HepG2 (cell line): ENCODE data around the gene ENTREP1.

Source experiments
- ARNT ChIP-seq: fragments of 450-650 bp; IDR thresholded peaks from 2 replicates; pipeline ENCODE4 v1.6.1; 2017
- E2F5 ChIP-seq: sonication (generic); formaldehyde crosslinking; conservative IDR thresholded peaks from 2 replicates; pipeline ENCODE4 v1.4.0; 2020; ENCODE audit warnings: missing genetic modification reagents
- KLF13 ChIP-seq: sonication (generic); formaldehyde crosslinking; IDR thresholded peaks from 2 replicates; pipeline ENCODE4 v1.4.0; 2020; ENCODE audit warnings: mild to moderate bottlenecking, missing genetic modification reagents
- MAF1 ChIP-seq: sonication (generic); formaldehyde crosslinking; IDR thresholded peaks from 2 replicates; pipeline ENCODE4 v1.5.0; 2020; ENCODE audit warnings: missing genetic modification reagents, borderline replicate concordance
- PAF1 ChIP-seq: IDR thresholded peaks from 2 replicates; pipeline ENCODE4 v1.6.1; 2016; ENCODE audit warnings: missing genetic modification reagents, missing compliant biosample characterization
- TF ChIP-seq, protein P1 (sequence below): sonication (generic); formaldehyde crosslinking; IDR thresholded peaks from 2 replicates; pipeline ENCODE4 v1.5.0; 2020; ENCODE audit warnings: mild to moderate bottlenecking, missing genetic modification reagents, moderate library complexity

DNA sequence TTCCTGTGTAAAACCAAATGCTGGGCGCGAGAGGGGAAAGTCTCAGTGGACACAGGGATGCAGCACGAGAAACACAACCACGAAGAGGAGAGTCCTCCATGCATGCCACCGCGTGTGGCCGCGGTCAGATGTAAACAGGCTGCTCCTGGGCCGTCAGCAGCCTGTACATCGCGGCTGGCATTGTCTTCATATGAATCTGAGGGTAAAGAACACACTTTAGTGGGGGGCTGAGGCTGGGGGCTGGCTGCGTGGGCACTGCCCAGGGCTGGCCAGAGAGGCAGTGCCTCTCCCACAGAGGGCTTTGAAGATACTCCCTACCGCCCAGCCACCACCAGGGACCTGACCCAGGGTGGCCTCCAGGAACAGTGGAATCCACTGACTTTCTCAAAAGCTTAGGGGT, 106.2 kb downstream of the ENTREP1 start:
- TF ChIP-seq MAF1 (CRISPR knock-in tag) (no peak), KLF13 (CRISPR knock-in tag) (no peak), PAF1 (no peak), E2F5 (no peak), ARNT (no peak)
- TF ChIP-seq, protein P1, sequence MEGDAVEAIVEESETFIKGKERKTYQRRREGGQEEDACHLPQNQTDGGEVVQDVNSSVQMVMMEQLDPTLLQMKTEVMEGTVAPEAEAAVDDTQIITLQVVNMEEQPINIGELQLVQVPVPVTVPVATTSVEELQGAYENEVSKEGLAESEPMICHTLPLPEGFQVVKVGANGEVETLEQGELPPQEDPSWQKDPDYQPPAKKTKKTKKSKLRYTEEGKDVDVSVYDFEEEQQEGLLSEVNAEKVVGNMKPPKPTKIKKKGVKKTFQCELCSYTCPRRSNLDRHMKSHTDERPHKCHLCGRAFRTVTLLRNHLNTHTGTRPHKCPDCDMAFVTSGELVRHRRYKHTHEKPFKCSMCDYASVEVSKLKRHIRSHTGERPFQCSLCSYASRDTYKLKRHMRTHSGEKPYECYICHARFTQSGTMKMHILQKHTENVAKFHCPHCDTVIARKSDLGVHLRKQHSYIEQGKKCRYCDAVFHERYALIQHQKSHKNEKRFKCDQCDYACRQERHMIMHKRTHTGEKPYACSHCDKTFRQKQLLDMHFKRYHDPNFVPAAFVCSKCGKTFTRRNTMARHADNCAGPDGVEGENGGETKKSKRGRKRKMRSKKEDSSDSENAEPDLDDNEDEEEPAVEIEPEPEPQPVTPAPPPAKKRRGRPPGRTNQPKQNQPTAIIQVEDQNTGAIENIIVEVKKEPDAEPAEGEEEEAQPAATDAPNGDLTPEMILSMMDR (CRISPR knock-in tag) = no peak
